ENCODE data around the gene SPATS2. TPM values are rescaled to one million over a fixed set of nuclear protein-coding genes. Genes with fewer than 3 reads are reported as not detected.
A peak's percentile ranks its signal among the peaks of the same experiment; 100 is the strongest.

Gene SPATS2
- total RNA-seq, 1 experiment from 2014 or later: 74.2 TPM

DNA sequence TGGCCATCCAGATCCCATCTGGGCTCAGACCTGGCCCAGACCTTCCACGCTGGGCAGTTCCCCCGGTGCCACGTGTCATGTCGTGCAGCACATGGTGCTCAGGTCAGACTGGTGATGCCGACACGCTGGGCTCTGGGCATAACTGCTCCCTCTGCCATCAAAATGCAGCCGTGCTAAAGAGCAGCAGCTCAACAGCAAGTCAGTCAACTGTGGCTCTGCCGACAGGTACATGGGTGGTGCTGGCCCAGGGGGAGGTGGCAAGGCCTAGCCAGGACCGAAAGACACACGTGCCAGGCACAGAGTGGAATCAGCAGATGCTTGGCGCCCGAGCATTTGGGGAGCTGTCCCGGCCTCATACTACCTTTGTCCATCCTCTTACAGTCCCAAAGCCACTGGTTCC lies 199.1 kb downstream of the SPATS2 start:
- peaks cover 14 to 39% of the 10 kb centered on the region in 2 experiments; a peak in 3 of 4 replicates for H3K36me3 ChIP-seq (ENCODE audit: control insufficient read depth in 1 of 2, insufficient read depth in 2 of 2, low read length in 2 of 2)
- peaks cover 8 to 15% of the 10 kb centered on the region in 2 experiments; a peak in 3 of 4 replicates for H3K4me1 ChIP-seq (ENCODE audit: control insufficient read depth in 1 of 2, insufficient read depth in 2 of 2, low read length in 2 of 2)
- no peaks in the 10 kb centered on the region for H3K9me2 ChIP-seq (ENCODE audit: insufficient read depth)
- H3K4me2 ChIP-seq (ENCODE audit: low read length): peak overlapping the region; percentile 81
- intact Hi-C loops (cut with micrococcal nuclease): loop anchor here (5.0 kb wide), 1 partner anchor 209 kb away; no protein-coding TSS in a partner anchor
- no peaks in the 10 kb centered on the region for H3K27me3 ChIP-seq (ENCODE audit: insufficient read depth, low read length)
- BruUV-seq (replicated peaks): no TSS peak
- DNase-seq (ENCODE audit: low read depth, low spot score) (no peak), ATAC-seq (no peak)
- no peaks in the 10 kb centered on the region for H4K20me1 ChIP-seq (ENCODE audit: insufficient read depth)
- ChIA-PET CTCF (interaction anchor here (1.5 kb wide), 1 partner anchor 208 kb away, joined by 3 read pairs; no protein-coding TSS in a partner anchor), RAD21 (ENCODE audit: low non-redundant PET in 1 of 2, low total read pairs in 2 of 2, uncharacterized antibody in 2 of 2, unreplicated experiment in 2 of 2) (no interaction called here), POLR2A (no interaction called here)
- no peak overlapping the region; the same call in 1 of the 2 replicates for H3K27ac ChIP-seq (ENCODE audit: low read depth, low read length)
- no peaks in the 10 kb centered on the region for H3K9me3 ChIP-seq (ENCODE audit: control insufficient read depth in 1 of 2, insufficient read depth in 1 of 2, low read depth in 1 of 2, low read length in 2 of 2)
- H3K4me3 ChIP-seq (replicated peaks in 1 of 2; ENCODE audit: low read depth in 1 of 2, low read length in 2 of 2): peak overlapping the region in 1 of 2 experiments; percentile 100; a peak in 1 of 4 replicates
- TF ChIP-seq TCF7L2 (IDR thresholded peaks at IDR 0.05; ENCODE audit: borderline replicate concordance, extremely low read depth, insufficient read depth, insufficient read length) (no peak), POLR2A (IDR thresholded peaks at IDR 0.05; ENCODE audit: borderline replicate concordance, extremely low read depth, insufficient read depth, insufficient read length) (no peak), CEBPB (IDR thresholded peaks at IDR 0.05; ENCODE audit: low read depth) (no peak), EGR1 (IDR thresholded peaks at IDR 0.05; ENCODE audit: low read depth) (no peak), CBX3 (IDR thresholded peaks at IDR 0.05; ENCODE audit: low read depth) (no peak), SP1 (IDR thresholded peaks at IDR 0.05; ENCODE audit: low read depth) (no peak), ELF1 (IDR thresholded peaks at IDR 0.05; ENCODE audit: borderline replicate concordance, low read depth) (no peak), ZNF274 (IDR thresholded peaks at IDR 0.05; ENCODE audit: low read depth, low read length) (no peak), POLR2AphosphoS5 (IDR thresholded peaks at IDR 0.05; ENCODE audit: low read depth, low read length) (no peak), SIN3A (IDR thresholded peaks at IDR 0.05; ENCODE audit: low read depth) (no peak), RAD21 (IDR thresholded peaks at IDR 0.05; ENCODE audit: low read depth) (no peak), EZH2 (IDR thresholded peaks at IDR 0.05) (no peak)
- TF ChIP-seq, protein P1, sequence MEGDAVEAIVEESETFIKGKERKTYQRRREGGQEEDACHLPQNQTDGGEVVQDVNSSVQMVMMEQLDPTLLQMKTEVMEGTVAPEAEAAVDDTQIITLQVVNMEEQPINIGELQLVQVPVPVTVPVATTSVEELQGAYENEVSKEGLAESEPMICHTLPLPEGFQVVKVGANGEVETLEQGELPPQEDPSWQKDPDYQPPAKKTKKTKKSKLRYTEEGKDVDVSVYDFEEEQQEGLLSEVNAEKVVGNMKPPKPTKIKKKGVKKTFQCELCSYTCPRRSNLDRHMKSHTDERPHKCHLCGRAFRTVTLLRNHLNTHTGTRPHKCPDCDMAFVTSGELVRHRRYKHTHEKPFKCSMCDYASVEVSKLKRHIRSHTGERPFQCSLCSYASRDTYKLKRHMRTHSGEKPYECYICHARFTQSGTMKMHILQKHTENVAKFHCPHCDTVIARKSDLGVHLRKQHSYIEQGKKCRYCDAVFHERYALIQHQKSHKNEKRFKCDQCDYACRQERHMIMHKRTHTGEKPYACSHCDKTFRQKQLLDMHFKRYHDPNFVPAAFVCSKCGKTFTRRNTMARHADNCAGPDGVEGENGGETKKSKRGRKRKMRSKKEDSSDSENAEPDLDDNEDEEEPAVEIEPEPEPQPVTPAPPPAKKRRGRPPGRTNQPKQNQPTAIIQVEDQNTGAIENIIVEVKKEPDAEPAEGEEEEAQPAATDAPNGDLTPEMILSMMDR (IDR thresholded peaks at IDR 0.05 in 2 of 3, conservative IDR thresholded peaks at IDR 0.05 in 1 of 3; ENCODE audit: borderline replicate concordance in 1 of 3, insufficient read depth in 1 of 3, low read depth in 2 of 3, low read length in 2 of 3): no peak
- TF ChIP-seq, protein P2, sequence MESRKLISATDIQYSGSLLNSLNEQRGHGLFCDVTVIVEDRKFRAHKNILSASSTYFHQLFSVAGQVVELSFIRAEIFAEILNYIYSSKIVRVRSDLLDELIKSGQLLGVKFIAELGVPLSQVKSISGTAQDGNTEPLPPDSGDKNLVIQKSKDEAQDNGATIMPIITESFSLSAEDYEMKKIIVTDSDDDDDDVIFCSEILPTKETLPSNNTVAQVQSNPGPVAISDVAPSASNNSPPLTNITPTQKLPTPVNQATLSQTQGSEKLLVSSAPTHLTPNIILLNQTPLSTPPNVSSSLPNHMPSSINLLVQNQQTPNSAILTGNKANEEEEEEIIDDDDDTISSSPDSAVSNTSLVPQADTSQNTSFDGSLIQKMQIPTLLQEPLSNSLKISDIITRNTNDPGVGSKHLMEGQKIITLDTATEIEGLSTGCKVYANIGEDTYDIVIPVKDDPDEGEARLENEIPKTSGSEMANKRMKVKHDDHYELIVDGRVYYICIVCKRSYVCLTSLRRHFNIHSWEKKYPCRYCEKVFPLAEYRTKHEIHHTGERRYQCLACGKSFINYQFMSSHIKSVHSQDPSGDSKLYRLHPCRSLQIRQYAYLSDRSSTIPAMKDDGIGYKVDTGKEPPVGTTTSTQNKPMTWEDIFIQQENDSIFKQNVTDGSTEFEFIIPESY (IDR thresholded peaks at IDR 0.05; ENCODE audit: extremely low read depth, insufficient replicate concordance, low read length): no peak
- TF ChIP-seq, protein P3, sequence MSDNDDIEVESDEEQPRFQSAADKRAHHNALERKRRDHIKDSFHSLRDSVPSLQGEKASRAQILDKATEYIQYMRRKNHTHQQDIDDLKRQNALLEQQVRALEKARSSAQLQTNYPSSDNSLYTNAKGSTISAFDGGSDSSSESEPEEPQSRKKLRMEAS (IDR thresholded peaks at IDR 0.05): no peak
- TF ChIP-seq, protein P4, sequence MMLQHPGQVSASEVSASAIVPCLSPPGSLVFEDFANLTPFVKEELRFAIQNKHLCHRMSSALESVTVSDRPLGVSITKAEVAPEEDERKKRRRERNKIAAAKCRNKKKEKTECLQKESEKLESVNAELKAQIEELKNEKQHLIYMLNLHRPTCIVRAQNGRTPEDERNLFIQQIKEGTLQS (IDR thresholded peaks at IDR 0.05): no peak
- TF ChIP-seq, protein P5, sequence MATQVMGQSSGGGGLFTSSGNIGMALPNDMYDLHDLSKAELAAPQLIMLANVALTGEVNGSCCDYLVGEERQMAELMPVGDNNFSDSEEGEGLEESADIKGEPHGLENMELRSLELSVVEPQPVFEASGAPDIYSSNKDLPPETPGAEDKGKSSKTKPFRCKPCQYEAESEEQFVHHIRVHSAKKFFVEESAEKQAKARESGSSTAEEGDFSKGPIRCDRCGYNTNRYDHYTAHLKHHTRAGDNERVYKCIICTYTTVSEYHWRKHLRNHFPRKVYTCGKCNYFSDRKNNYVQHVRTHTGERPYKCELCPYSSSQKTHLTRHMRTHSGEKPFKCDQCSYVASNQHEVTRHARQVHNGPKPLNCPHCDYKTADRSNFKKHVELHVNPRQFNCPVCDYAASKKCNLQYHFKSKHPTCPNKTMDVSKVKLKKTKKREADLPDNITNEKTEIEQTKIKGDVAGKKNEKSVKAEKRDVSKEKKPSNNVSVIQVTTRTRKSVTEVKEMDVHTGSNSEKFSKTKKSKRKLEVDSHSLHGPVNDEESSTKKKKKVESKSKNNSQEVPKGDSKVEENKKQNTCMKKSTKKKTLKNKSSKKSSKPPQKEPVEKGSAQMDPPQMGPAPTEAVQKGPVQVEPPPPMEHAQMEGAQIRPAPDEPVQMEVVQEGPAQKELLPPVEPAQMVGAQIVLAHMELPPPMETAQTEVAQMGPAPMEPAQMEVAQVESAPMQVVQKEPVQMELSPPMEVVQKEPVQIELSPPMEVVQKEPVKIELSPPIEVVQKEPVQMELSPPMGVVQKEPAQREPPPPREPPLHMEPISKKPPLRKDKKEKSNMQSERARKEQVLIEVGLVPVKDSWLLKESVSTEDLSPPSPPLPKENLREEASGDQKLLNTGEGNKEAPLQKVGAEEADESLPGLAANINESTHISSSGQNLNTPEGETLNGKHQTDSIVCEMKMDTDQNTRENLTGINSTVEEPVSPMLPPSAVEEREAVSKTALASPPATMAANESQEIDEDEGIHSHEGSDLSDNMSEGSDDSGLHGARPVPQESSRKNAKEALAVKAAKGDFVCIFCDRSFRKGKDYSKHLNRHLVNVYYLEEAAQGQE (IDR thresholded peaks at IDR 0.05; ENCODE audit: low read depth): no peak
- no peak overlapping the region for H2AFZ ChIP-seq (ENCODE audit: low read depth, low read length, poor library complexity, severe bottlenecking)
- H3K79me2 ChIP-seq (ENCODE audit: insufficient read depth, low read length): peaks cover 59% of the 10 kb centered on the region
- H3K9ac ChIP-seq (ENCODE audit: low read length): no peak overlapping the region; the same call in 1 of the 2 replicates
